ENCODE data around the gene MPP2.

DNA sequence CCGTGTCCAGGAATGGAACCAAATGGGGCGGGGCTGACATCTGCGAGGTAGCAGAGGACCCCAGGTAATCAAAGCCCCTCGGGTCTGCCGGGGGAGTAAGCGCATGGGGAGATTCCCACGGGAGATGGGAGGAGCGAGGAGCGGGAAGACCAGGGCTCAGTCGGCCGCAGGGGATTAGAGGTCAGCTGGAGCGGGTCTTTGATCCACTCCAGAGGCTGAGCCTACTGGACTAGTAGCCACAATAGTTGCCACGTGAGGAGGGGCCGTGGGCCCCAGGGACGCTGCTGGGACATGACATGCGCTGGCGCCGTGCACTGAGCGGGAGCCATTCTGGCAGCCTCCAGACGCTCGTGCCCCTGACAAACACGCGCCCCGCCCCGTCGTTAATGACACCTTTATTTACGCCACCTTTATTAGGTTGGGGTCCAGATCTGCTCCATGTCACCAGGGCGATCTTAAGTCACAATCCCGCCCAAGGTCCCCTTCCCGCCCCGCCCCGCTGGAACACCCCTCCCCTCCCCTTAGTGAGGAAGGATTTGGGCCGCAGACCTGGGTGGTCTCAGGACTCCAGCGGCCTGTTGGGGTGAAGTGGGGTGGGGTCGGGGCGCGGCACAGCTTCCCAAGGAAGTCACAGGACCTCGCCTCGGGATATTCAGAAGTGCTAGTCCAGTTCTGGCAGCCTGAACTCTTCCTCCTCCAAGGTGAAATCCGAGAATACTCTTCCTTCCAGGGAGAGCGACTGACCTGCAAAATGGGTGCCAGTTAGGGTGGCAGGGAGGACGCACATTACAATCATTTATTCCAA, 19.9 kb upstream of the MPP2 start:
- TF ChIP-seq, protein P1, sequence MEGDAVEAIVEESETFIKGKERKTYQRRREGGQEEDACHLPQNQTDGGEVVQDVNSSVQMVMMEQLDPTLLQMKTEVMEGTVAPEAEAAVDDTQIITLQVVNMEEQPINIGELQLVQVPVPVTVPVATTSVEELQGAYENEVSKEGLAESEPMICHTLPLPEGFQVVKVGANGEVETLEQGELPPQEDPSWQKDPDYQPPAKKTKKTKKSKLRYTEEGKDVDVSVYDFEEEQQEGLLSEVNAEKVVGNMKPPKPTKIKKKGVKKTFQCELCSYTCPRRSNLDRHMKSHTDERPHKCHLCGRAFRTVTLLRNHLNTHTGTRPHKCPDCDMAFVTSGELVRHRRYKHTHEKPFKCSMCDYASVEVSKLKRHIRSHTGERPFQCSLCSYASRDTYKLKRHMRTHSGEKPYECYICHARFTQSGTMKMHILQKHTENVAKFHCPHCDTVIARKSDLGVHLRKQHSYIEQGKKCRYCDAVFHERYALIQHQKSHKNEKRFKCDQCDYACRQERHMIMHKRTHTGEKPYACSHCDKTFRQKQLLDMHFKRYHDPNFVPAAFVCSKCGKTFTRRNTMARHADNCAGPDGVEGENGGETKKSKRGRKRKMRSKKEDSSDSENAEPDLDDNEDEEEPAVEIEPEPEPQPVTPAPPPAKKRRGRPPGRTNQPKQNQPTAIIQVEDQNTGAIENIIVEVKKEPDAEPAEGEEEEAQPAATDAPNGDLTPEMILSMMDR (IDR thresholded peaks at IDR 0.05 in 2 of 3, conservative IDR thresholded peaks at IDR 0.05 in 1 of 3; ENCODE audit: insufficient read depth in 2 of 3, low read depth in 1 of 3, low read length in 3 of 3) = no peak
- TF ChIP-seq TAF1 (IDR thresholded peaks at IDR 0.05; ENCODE audit: control insufficient read depth, extremely low read depth, insufficient read depth, low read length, severe bottlenecking) (no peak), POLR2AphosphoS2 (IDR thresholded peaks at IDR 0.05; ENCODE audit: low read length) (no peak), MAX (CRISPR knock-in tag; IDR thresholded peaks at IDR 0.05) (no peak), BRD4 (IDR thresholded peaks at IDR 0.05) (no peak), RHOXF2B (CRISPR knock-in tag; conservative IDR thresholded peaks at IDR 0.05) (no peak), EWSR1 (IDR thresholded peaks at IDR 0.05; ENCODE audit: borderline replicate concordance, low read depth, partially characterized antibody) (no peak), JUN (IDR thresholded peaks at IDR 0.05; ENCODE audit: borderline replicate concordance, low read depth, low read length) (no peak), JUN (CRISPR knock-in tag; IDR thresholded peaks at IDR 0.05; ENCODE audit: borderline replicate concordance) (no peak)
- TF ChIP-seq, protein P2, sequence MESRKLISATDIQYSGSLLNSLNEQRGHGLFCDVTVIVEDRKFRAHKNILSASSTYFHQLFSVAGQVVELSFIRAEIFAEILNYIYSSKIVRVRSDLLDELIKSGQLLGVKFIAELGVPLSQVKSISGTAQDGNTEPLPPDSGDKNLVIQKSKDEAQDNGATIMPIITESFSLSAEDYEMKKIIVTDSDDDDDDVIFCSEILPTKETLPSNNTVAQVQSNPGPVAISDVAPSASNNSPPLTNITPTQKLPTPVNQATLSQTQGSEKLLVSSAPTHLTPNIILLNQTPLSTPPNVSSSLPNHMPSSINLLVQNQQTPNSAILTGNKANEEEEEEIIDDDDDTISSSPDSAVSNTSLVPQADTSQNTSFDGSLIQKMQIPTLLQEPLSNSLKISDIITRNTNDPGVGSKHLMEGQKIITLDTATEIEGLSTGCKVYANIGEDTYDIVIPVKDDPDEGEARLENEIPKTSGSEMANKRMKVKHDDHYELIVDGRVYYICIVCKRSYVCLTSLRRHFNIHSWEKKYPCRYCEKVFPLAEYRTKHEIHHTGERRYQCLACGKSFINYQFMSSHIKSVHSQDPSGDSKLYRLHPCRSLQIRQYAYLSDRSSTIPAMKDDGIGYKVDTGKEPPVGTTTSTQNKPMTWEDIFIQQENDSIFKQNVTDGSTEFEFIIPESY (CRISPR knock-in tag; IDR thresholded peaks at IDR 0.05) = no peak
- TF ChIP-seq, protein P3, sequence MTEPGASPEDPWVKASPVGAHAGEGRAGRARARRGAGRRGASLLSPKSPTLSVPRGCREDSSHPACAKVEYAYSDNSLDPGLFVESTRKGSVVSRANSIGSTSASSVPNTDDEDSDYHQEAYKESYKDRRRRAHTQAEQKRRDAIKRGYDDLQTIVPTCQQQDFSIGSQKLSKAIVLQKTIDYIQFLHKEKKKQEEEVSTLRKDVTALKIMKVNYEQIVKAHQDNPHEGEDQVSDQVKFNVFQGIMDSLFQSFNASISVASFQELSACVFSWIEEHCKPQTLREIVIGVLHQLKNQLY (CRISPR knock-in tag; conservative IDR thresholded peaks at IDR 0.05) = no peak
- TF ChIP-seq, protein P4, sequence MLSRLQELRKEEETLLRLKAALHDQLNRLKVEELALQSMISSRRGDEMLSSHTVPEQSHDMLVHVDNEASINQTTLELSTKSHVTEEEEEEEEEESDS (CRISPR knock-in tag; IDR thresholded peaks at IDR 0.05) = no peak
- TF ChIP-seq, protein P5, sequence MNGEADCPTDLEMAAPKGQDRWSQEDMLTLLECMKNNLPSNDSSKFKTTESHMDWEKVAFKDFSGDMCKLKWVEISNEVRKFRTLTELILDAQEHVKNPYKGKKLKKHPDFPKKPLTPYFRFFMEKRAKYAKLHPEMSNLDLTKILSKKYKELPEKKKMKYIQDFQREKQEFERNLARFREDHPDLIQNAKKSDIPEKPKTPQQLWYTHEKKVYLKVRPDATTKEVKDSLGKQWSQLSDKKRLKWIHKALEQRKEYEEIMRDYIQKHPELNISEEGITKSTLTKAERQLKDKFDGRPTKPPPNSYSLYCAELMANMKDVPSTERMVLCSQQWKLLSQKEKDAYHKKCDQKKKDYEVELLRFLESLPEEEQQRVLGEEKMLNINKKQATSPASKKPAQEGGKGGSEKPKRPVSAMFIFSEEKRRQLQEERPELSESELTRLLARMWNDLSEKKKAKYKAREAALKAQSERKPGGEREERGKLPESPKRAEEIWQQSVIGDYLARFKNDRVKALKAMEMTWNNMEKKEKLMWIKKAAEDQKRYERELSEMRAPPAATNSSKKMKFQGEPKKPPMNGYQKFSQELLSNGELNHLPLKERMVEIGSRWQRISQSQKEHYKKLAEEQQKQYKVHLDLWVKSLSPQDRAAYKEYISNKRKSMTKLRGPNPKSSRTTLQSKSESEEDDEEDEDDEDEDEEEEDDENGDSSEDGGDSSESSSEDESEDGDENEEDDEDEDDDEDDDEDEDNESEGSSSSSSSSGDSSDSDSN (IDR thresholded peaks at IDR 0.05; ENCODE audit: borderline replicate concordance in 1 of 2, low read depth in 2 of 2, low read length in 2 of 2) = no peak

Data from K562 (cell line).